ENCODE results near the gene DNER.

Gene DNER

GRCh38 chr2:229740279-229740678 is 25.9 kb upstream of the DNER start:
- no peak overlapping the region for H3K4me3 ChIP-seq (ENCODE audit: low read depth, low read length)

GRCh38 chr2:229738024-229738625 is 23.8 kb upstream of the DNER start:
- no peak overlapping the region for H3K4me3 ChIP-seq (ENCODE audit: low read depth, low read length)
- TF ChIP-seq CTCF (IDR thresholded peaks at IDR 0.05; ENCODE audit: low read depth, low read length): no peak

More at GRCh38 chr2:229740279-229740678, 25.9 kb upstream of the DNER start:
- no peak for TF ChIP-seq CTCF (IDR thresholded peaks at IDR 0.05; ENCODE audit: low read depth, low read length)

GRCh38 chr2:229734410-229734809 is 20.1 kb upstream of the DNER start:
- TF ChIP-seq CTCF (IDR thresholded peaks at IDR 0.05; ENCODE audit: low read depth, low read length): no peak
- no peak overlapping the region for H3K4me3 ChIP-seq (ENCODE audit: low read depth, low read length)

DNA sequence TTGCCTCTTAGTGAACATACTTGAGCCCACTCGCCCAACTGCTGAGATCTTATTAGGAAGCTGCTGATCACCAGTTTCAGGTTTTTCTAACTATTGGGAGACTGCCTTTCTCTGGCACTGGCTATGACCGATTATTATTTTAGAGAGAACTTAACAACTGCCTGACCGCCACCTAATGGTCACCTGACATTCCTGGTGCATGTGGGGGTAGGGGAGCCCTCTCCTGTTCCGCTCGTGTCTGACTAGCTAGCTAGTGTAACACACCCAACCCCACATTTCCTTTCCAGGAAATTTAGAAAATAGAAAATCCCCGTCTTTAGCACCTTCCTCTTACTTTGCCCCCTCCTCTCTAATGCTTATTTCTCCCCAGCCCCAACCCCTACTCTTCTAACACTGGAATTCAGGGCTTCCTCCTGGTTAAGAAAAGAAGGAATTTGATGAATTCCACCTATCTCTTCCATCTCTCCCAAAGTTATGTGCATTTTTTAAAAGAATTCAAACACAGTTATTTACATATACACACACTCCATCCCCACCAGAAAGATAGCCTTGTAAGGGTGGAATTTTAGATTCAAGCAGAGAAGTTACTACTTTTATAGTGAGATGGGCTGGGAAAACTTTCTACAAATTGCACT is 19.4 kb upstream of the DNER start:
- no peak overlapping the region for H3K4me3 ChIP-seq (ENCODE audit: low read depth, low read length)
- TF ChIP-seq CTCF (IDR thresholded peaks at IDR 0.05; ENCODE audit: low read depth, low read length): no peak

DNA sequence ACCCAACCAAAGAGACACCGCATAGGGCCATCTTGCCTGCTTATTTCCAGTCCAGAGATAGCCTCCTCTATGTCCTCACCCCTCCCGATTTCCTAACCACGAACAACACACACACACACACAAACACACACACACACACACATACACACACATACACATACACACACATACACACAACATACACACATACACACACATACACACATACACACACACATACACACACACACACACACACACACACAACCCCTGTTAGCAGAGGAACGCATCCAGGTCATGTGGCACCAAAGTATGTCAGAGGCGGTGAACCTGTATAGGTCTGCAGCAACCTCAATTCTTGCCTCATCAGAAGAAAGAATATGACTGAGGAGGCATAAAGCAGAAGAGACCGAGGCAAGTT is 18.5 kb upstream of the DNER start:
- H3K4me3 ChIP-seq (ENCODE audit: low read depth, low read length): no peak overlapping the region
- no peak for TF ChIP-seq CTCF (IDR thresholded peaks at IDR 0.05; ENCODE audit: low read depth, low read length)

DNA sequence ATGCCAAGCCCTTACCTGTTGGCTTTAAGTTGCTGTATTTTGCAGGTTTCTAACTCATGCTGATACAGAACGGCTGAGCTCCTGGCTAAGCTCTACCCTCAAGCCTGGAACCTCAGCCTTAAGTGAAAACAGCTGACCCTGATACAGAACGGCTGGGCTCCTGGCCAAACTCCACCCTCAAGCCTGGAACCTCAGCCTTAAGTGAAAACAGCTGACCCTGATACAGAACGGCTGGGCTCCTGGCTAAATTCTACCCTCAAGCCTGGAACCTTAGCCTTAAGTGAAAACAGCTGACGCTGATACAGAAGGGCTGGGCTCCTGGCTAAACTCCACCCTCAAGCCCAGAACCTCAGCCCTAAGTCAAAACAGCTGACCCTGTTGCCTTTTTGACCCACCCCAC is 17.6 kb upstream of the DNER start:
- H3K4me3 ChIP-seq (ENCODE audit: low read depth, low read length): no peak overlapping the region
- TF ChIP-seq CTCF (IDR thresholded peaks at IDR 0.05; ENCODE audit: low read depth, low read length): no peak

DNA sequence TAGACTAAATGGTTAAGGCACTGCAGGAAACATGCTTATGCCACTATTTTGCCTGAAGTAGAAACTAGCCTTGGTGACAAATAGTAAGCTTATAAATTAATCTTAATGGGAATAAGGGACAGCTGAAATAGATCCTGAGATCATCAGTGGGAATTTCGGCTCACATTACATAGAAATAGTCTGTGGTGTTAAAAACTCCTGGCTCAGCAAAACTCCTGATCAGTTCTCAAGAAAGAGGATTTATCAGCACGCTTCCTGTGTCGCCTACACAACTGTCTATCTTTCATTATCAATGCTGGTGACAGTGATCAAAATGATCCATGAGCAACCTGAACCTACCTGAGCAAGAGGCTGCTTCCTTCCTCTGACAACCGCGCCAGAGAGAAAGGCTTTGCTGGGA is 17.0 kb upstream of the DNER start:
- H3K4me3 ChIP-seq (ENCODE audit: low read depth, low read length): no peak overlapping the region
- no peak for TF ChIP-seq CTCF (IDR thresholded peaks at IDR 0.05; ENCODE audit: low read depth, low read length)

Data from WI38 (cell line).